Endothelial cell of hepatic sinusoid (primary cell): Measurements from ENCODE around the gene CCDC8.

ENCODE experiments used
- in situ Hi-C: cut with HindIII; loops from 2 replicates; pipeline ENCODE4 v1.10.0; 2017; ENCODE audit warnings: low sequenced_read_pairs

Gene CCDC8

DNA sequence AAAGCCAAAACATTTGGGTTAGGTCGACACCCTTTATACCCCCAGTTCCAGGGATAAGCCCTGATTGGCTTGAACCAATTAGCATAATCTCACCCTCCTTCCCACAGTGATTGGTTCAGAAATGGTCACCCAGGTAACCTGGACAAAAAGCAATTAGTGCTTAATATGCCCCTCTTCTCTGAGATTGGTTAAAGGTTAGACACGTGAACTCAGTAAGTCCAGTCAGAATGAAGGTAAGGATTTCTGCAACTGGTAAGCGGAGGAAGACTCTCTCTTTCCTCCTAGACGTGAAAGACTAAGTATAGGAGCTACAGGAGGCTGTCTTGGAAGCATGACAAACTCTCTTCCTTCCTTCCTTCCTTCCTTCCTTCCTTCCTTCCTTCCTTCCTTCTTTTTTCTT, 16.6 kb upstream of the CCDC8 start:
- in situ Hi-C loops: no loop called here

DNA sequence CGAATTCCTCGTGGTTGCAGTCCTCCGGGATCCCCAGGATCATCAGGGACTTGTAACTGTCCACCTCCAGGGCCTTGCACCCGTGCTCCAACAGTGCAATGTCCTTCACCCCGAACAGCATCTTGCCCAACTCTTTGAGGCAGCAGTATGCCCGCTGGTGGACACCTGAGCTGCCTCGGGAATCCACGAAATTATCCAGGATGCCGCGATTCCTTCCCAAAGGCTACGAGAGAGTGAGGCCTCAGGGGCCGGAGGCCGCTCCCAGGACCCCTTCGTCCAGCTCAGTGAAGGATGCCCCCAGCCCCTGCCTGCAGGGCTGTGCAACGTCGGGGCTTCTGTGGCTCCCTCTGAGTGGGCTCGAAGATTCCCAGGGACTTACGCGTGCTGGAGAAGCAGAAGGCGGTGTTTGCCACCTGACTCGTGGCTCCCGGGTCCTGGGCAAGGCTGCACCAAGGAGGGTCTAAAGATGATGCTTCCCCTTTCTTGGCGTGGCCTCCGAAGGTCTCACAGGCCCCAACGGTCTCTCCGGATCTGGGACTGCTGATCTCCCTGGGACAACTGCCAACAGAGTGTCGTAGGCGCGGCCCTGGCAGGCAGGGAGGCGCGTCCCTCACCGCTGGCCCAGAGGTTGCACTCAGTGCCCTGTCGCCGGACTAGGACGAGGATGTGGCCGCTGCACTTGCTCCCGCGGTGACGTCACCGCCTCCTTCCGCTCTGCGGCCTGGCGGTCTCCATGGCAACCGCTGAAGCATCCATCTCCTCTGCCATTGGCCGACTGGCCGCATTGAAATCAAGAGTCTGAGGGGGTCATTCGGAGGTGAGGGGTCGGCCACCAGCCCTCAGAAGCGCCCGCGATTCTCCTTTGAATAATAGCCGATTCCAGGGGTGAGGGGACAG, 15.1 kb upstream of the CCDC8 start, which contains the start of gene PNMA8C:
Gene PNMA8C, minus strand, starts transcription at position 698 of the 897 bp plus-strand sequence. Its CDS starts 577 bp downstream, at position 121.
- in situ Hi-C loops: no loop called here

DNA sequence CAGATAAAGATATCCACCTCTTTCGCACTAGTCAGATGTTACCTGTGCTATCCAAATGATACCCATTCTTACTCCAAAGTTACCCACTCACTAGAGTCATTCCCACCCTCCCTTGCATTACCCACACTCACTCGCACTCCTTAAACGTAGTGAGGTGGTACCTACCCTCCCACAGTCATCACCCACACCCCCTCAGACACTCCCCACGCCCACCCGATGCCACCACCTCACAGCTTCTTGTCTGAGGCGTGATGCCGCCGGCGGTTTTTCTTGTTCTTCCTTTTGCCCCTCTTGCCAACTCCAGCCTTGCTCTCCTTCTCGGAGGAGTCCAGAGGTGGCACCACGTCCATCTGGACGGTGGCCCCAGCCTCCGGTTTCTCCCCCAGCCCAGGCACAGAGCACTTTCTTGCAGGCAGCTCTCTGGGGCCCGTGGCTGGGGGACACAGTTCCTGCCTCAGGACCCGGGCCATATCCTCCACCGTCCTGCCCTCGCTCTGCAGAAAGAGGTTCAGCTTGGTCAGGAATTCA, 14.2 kb upstream of the CCDC8 start:
- in situ Hi-C loops: no loop called here

DNA sequence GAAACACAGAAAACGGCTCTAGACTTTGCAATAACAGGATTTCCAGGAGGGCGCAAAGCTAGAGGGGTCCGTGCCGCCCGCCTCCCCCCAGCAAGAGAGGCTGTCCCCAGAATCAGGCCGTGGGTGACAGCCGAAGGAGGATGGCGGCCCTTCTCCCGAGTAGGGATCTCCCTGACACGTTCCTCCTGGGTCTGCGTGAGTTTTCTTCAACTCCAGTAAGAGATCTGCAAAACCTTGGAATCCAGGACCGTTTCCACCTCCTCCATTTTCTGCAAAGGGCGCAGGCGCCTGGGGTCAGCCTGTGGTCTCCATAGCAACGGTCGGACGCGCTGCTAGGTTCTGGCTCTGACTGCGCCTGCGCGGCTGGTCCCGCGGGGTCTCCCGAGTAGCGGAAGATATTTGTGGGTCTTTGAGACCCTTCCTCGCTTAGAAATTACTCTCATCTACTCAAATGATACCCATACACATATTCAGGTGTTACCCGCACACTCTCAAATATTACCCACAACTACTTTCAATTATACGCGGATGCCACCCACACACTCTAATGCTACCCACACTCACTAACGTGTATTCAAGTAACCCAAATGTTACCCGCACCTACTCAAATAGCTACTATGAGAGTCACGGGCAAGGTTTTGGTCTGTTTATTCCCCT, 13.3 kb upstream of the CCDC8 start:
- in situ Hi-C loops: no loop called here

DNA sequence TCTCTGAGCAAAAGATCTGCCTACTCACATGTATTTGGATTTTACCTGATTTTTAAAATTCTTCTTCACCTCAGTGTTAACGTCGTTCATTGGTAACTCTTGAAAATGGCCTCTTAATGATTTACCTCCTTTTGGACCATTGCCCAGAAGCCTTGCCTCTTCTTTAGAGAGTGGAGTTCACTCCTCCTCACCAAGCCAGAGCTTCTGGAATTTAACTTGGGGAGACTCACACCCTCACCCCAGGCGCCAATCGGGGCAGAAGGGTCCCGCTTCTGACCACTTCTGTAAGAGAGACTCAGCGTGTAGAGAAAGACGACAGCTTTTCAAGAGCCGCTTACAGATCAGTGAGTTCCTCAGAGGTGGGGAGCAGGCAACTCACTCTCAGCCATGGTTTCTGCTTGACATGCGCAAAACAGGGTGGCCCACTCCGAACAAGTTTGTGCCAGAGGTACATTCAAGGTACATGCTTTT, 12.7 kb upstream of the CCDC8 start:
- in situ Hi-C loops: no loop called here

DNA sequence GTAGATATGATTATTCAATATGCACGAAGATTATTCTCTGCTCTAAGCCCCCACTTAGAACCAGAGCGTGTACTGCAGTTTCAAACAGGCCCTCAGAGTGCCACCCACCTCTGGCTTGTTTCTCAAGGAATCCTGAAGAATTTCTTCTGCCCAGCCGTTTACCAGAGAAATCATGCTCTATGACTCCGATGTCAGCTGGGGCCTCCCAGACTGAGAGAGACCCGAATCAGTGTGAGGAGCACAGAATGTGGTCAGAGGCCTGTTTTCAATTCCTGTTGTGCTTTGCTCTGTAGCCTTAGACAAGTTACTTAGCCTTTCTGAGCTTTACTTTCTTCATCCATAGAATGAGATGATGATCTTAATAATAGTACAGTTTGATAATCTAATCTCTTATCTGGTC, 9.8 kb upstream of the CCDC8 start:
- in situ Hi-C loops: loop anchor here (25.0 kb wide), 1 partner anchor 114 kb away; no protein-coding TSS in a partner anchor

DNA sequence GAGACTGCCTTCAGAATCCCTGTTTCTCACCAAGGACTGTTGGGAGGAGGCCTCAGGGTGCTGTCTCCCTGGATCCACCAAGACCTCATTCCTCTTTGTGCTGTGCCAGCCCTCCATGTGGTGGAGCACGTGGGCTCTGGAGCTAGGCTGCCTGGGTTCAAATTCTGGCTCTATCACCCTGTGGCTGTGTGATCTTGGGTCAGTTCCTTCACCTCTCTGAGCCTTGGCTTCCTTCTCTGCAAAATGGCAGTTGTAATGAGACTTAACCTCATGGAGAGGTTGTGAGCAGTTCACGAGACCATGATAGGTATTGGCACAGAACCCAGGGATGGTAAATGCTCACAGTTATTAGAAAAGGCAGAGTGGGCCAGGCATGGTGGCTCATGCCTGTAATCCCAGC, 9.0 kb upstream of the CCDC8 start:
- in situ Hi-C loops: loop anchor here (25.0 kb wide), 1 partner anchor 115 kb away; no protein-coding TSS in a partner anchor

DNA sequence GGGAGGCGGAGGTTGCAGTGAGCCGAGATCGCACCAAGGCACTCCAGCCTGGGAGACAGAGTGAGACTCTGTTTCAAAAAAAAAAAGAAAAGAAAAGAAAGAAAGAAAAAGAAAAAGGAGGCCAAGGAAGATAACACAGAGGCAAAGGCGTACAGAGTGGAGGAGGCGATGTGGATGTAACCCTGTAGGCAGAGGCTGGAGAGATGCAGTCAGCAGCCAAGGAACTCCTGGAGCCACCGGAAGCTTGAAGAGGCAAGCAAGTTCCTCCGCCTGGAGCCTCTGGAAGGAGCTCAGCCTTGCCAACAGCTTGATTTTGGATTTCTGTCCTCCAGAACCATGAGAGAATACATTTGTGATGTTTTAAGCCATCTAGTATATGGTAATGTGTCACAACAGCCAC, 6.7 kb upstream of the CCDC8 start:
- in situ Hi-C loops: loop anchor here (25.0 kb wide), 1 partner anchor 117 kb away; no protein-coding TSS in a partner anchor

DNA sequence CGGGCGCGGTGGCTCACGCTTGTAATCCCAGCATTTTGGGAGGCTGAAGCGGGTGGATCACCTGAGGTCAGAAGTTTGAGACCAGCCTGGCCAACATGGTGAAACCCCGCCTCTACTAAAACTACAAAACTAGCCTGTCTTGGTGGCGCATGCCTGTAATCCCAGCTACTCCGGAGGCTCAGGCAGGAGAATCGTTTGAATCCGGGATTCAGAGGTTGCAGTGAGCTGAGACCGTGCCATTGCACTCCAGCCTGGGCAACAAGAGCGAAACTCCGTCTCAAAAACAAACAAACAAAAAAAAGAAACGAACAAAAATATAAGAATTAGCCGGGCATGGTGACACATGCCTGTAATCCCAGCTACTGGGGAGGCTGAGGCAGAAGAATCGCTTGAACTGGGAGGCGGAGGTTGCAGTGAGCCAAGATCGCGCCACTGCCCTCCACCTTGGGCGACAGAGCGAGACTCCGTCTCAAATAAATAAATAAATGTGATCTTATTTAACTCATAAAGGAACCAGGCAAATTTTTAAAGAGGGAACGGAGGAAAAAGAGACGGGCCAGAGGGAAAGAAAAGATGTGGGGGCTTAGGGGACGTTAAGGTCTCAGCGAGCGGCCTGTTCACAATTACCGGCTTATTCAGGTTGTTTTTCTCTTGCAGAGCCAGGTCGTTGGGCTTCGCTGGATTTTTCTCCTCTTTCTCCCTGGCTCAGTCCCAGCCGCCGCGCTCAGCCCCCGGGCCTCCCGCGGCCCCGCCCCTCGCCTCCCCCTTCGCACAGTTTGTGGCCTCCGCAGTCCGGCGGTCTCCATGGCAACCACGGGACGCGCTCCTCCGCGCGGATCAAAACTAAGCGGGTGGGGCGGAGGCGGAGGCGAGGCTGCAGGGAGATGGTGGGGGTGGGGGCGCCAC, 2.7 kb upstream of the CCDC8 start:
- in situ Hi-C loops: loop anchor here (25.0 kb wide), 1 partner anchor 121 kb away; no protein-coding TSS in a partner anchor

DNA sequence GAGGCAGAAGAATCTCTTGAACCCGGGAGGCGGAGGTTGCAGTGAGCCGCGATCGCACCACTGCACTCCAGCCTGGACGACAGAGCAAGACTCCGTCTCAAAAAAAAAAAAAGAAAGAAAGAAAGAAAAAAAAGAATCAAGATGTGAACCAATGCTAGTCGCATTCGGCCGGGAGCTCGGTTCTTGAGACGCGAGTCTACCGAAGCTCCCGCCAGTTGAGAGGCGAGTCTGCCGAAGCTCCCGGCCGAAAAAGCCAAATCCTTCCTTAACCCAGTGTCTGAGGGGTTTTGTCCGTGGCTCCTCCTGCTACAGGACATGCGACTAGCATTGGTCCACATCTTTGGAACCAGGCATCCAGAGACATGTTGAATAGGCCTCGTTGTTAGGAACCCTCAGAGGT, 1.5 kb upstream of the CCDC8 start:
- in situ Hi-C loops: loop anchor here (25.0 kb wide), 1 partner anchor 122 kb away; no protein-coding TSS in a partner anchor

DNA sequence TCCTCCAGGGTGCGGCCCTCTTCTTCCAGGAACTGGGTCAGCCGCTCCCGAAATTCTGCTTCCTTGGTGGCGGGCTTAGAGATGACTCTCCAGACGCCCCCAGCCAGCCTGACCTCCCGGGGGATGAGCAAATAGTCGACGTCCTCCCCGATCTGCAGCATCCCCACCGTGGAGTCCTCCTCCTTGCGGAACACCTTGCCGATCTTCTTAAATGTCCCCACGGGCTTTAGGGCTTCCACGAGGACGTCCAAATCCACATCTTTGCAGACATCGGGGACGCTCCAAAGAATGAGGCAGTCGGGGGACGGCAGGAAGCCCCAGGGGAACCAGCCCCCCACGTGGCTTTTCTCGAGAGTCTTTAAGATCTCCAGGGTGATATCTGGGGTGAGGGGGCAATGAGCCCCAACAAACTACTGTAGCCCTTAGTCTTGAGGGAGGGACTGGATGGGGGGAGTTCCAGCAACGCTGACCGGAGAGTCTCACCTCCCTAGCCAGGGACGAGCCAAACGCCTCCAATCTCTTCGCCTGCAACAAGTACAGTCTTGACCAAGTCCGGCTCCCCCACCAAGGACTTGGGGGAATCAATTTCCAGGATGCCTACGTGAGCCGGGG, 608 bp downstream of the CCDC8 start:
- in situ Hi-C loops: loop anchor here (25.0 kb wide), 1 partner anchor 125 kb away; no protein-coding TSS in a partner anchor

DNA sequence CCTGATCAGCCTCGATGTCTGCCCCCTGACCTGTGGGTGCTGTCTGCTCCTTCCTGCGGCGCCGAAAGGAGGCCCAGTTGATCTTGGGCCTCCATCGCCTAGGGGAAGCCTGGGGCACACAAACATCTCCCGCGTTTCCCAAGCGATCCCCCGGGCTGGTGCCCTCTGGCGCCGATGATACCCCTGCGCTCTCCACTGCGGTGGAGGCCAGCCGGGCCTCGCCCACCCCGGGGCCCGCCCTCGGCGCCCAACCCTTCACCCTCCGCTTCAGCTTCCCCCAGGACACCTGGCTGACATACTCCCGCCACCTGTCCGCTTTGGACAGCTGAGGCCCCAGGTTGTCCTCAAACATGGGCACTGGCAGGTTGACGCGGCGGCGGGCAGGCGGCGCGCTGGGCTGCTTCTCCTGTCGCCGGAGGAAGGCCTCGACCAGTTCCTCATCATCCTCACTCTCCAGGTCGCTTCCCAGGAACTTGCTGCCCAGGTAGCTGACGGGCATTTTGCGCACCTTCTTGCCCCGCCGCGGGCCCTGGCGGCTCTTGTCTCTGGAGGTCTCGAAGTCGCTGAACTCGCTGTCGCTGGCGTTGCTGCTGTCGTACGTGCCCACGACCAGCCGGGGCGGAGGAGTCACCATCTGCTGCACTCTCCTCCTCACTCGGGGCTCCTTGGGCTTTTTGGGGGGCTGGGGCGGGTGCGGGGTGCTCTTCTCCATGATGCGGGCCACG, 1.3 kb downstream of the CCDC8 start:
- in situ Hi-C loops: loop anchor here (25.0 kb wide), 1 partner anchor 125 kb away; no protein-coding TSS in a partner anchor

DNA sequence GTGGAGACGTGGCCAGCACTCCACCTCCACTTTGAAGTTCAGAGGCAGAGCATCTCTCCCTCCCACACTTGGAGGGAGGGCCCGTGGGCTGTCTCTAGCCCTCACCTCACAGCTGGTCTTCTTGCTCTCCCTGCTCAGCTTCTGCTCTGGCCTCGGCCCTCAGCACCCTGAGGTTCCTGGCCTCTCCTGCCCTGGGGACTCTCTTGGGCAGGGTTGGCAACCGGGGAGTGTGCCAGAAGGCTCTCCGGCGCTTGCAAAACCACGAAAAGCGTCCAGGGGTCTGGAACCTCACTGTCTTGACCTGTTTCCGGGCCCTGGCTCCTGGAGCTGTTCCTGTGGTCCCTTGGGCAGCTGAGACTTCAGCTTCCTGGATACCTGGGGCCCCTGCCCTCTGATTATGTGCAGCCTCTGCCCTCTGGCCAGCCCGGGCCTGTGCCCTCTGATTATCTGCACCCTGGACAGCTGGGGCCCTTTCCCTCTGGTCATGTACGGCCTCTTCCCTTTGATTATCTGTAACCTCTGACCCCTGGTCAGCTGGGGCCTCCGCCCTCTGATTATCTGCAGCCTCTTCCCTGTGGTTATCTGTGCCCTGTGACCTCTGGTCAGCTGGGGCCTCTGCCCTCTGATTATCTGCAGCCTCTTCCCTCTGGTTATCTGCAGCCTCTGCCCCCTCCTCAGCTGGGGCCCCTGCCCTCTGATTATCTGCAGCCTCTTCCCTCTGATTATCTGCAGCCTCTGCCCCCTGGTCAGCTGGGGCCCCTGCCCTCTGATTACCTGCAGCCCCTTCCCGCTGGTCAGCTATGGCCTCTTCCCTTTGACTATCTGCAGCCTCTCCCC, 2.1 kb downstream of the CCDC8 start:
- in situ Hi-C loops: loop anchor here (25.0 kb wide), 1 partner anchor 126 kb away; no protein-coding TSS in a partner anchor

DNA sequence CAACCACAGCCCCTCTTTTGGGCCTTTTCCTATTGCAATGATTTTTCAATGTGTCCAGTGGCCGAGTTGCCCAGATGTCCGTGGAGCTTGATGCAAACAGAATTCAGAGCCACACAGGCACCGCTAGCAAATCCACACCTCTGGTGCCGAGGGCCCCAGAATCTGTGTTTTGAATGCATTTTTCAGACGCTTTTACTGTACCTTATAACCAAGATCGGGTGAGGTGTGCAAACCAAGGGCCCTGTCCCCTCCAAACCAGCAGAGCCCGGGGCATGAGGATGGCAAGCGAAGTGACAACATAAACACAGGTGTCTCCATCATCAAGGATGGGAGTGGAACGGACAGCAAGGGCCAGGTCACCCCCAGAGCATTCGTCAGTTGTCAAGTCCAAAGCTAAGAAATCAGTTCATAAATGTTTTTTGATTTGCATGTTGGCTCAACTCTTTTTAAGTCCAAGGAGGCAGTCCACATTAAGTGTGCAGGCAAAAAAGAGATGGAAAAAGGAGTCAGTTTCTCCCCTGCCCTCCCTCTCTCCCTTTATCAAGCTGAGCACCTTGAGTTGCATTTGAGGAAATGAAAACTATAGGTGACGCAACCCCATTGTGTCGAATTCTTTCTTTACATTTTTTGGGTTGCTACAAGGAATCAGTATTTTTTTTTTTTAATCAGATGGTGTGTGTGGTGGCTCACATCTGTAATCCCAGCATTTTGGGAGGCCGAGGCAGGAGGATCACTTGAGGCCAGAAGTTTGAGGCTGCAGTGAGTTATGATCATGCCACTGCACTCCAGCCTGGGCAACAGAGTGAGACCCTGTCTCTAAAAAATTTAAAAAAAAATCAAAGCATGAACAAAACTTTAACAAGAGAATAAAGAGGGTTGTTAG, 2.9 kb downstream of the CCDC8 start:
- in situ Hi-C loops: loop anchor here (25.0 kb wide), 1 partner anchor 127 kb away; no protein-coding TSS in a partner anchor

DNA sequence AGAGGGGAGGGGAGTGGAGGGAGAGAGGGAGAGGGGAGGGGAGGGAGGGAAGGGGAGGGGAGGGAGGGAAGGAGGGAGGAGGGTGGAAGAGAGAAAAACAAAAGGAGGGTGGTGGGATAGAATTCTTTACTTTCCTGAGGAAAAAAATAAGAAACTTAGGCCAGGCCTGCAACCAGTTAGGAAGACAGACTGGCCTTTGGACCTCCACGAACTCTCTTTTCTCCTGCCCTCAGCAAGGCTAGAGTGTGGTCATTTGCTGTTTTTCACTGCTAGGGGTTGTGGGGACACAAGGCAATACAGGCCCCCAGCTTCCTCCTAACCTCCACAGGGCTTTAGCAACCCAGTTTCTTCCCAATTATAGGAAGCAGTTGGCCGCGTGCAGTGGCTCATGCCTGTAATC, 4.2 kb downstream of the CCDC8 start:
- in situ Hi-C loops: loop anchor here (25.0 kb wide), 1 partner anchor 128 kb away; no protein-coding TSS in a partner anchor

DNA sequence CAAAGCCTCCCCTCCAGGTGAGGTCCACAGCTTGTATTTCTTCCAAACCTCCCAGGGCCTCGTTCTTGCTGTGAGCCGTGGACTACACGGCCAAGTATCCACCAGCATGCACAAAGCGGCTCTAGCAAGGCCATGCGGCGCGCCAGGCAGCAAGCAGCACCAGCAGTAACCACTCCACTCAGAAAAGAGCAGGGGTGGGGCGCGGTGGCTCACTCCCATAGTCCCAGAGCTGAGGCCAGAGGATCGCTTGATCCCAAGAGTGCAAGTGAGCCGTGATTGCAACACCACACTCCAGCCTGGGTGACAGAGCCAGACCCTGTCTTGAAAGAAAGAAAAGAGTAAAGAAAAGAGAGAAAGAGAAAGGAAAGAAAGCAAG, 4.7 kb downstream of the CCDC8 start:
- in situ Hi-C loops: loop anchor here (25.0 kb wide), 1 partner anchor 129 kb away; no protein-coding TSS in a partner anchor
